SK-N-SH (cell line): ENCODE results near the gene PCNX2.

ENCODE experiments used
- IRF3 ChIP-seq: fragments of 150-350 bp; IDR thresholded peaks from 2 replicates; pipeline ENCODE4 v1.6.1; 2016; ENCODE audit warnings: mild to moderate bottlenecking, low read depth, low read length
- MEF2A ChIP-seq: IDR thresholded peaks from 2 replicates; pipeline ENCODE4 v1.4.0; 2012; ENCODE audit warnings: low read depth, borderline replicate concordance
- POLR2AphosphoS5 ChIP-seq: IDR thresholded peaks from 2 replicates; pipeline ENCODE4 v1.6.1; 2012; ENCODE audit warnings: low read depth, low read length
- REST ChIP-seq: IDR thresholded peaks from 2 replicates; pipeline ENCODE4 v1.6.1; 2012; ENCODE audit warnings: mild to moderate bottlenecking, low read depth, low read length, moderate library complexity
- RFX5 ChIP-seq: IDR thresholded peaks from 2 replicates; pipeline ENCODE4 v1.6.1; 2012; ENCODE audit warnings: mild to moderate bottlenecking, improper control_type of control experiment, low read length
- TF ChIP-seq, protein P1 (sequence below): IDR thresholded peaks from 2 replicates; pipeline ENCODE4 v1.4.0; 2012; ENCODE audit warnings: low read depth
- TF ChIP-seq, protein P2 (sequence below): fragments of 200-600 bp; sonication (generic); IDR thresholded peaks from 2 replicates; pipeline ENCODE4 v1.6.1; 2017; ENCODE audit warnings: antibody characterized with exemption, mild to moderate bottlenecking, moderate library complexity

- TF ChIP-seq REST (no peak), POLR2AphosphoS5 (no peak), MEF2A (no peak), IRF3 (no peak), RFX5 (no peak)
- TF ChIP-seq, protein P1, sequence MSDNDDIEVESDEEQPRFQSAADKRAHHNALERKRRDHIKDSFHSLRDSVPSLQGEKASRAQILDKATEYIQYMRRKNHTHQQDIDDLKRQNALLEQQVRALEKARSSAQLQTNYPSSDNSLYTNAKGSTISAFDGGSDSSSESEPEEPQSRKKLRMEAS = no peak
- TF ChIP-seq, protein P2, sequence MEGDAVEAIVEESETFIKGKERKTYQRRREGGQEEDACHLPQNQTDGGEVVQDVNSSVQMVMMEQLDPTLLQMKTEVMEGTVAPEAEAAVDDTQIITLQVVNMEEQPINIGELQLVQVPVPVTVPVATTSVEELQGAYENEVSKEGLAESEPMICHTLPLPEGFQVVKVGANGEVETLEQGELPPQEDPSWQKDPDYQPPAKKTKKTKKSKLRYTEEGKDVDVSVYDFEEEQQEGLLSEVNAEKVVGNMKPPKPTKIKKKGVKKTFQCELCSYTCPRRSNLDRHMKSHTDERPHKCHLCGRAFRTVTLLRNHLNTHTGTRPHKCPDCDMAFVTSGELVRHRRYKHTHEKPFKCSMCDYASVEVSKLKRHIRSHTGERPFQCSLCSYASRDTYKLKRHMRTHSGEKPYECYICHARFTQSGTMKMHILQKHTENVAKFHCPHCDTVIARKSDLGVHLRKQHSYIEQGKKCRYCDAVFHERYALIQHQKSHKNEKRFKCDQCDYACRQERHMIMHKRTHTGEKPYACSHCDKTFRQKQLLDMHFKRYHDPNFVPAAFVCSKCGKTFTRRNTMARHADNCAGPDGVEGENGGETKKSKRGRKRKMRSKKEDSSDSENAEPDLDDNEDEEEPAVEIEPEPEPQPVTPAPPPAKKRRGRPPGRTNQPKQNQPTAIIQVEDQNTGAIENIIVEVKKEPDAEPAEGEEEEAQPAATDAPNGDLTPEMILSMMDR = no peak
Measured at GRCh38 chr1:232938926-232939325, 356.6 kb downstream of the PCNX2 start.
